SJSA1 (cell line): Measurements from ENCODE around the gene ASXL1. TPM values are rescaled to one million over a fixed set of nuclear protein-coding genes. Genes with fewer than 3 reads are reported as not detected.
"Not testable (repeated sequence)": the region's sequence is repeated elsewhere in the genome, so short reads cannot be mapped to it uniquely, and the experiment has no call there.

Experiments
- DNase-seq, 2 experiments: peaks; one replicate each; pipeline ENCODE4 v3.0.0-alpha.2; 2015 to 2020; ENCODE audit warnings: low spot score in 2 of 2, low read depth in 1 of 2
- H3K27ac ChIP-seq: fragments of 250-450 bp; sonication (Bioruptor Pico); 2 replicates; pipeline ENCODE4 v1.5.1; 2020; ENCODE audit warnings: mild to moderate bottlenecking, moderate library complexity
- H3K27me3 ChIP-seq: fragments of 250-450 bp; sonication (Bioruptor Pico); replicated peaks from 2 replicates; pipeline ENCODE4 v1.5.1; 2020; ENCODE audit warnings: mild to moderate bottlenecking, moderate library complexity
- H3K36me3 ChIP-seq: fragments of 250-450 bp; sonication (Bioruptor Pico); 2 replicates; pipeline ENCODE4 v1.5.1; 2020; ENCODE audit warnings: mild to moderate bottlenecking
- H3K4me1 ChIP-seq: fragments of 250-450 bp; sonication (Bioruptor Pico); replicated peaks from 2 replicates; pipeline ENCODE4 v1.6.1; 2021; ENCODE audit warnings: mild to moderate bottlenecking
- H3K4me3 ChIP-seq: fragments of 250-450 bp; sonication (Bioruptor Pico); 2 replicates; pipeline ENCODE4 v1.5.1; 2020; ENCODE audit warnings: mild to moderate bottlenecking
- H3K9me3 ChIP-seq: fragments of 250-450 bp; sonication (Bioruptor Pico); replicated peaks from 2 replicates; pipeline ENCODE4 v1.5.1; 2020; ENCODE audit warnings: mild to moderate bottlenecking
- total RNA-seq: library from RNA; depleted of rRNA; stranded (reverse); fragments of >200 nt; shearing (Covaris generic); gene quantifications from 2 replicates; pipeline ENCODE4 v1.2.3, GENCODE V29; 2014

ASXL1 gene
- total RNA-seq, 1 experiment from 2014 or later: 35.2 TPM

GRCh38 chr20:32359633-32360332 lies 1.7 kb downstream of the ASXL1 start:
- Histone ChIP-seq H3K9me3 (no peaks in the 10 kb centered on the region), H3K27me3 (no peaks in the 10 kb centered on the region), H3K4me1 (peaks cover 70% of the 10 kb centered on the region), H3K4me3 (peak overlapping the region; percentile 84), H3K36me3 (peaks cover 30% of the 10 kb centered on the region), H3K27ac (peak overlapping the region; percentile 98)
- DNase-seq: peak in 1 of 2 experiments; percentile 14

- H3K4me1 ChIP-seq: peaks cover 65% of the 10 kb centered on the region
- H3K9me3 ChIP-seq: no peaks in the 10 kb centered on the region
- no peak for DNase-seq
Measured at GRCh38 chr20:32360333-32360634, 2.2 kb downstream of the ASXL1 start.

GRCh38 chr20:32362901-32363364 lies 4.8 kb downstream of the ASXL1 start:
- Histone ChIP-seq H3K9me3 (no peaks in the 10 kb centered on the region), H3K4me3 (no peak overlapping the region), H3K27ac (no peak overlapping the region), H3K27me3 (no peaks in the 10 kb centered on the region), H3K4me1 (peaks cover 40% of the 10 kb centered on the region), H3K36me3 (peaks cover 45% of the 10 kb centered on the region)
- DNase-seq: no peak

More at GRCh38 chr20:32360333-32360634, 2.2 kb downstream of the ASXL1 start:
- Histone ChIP-seq H3K27me3 (no peaks in the 10 kb centered on the region), H3K27ac (peak overlapping the region; percentile 23; the same call in 1 of the 2 replicates), H3K36me3 (peaks cover 30% of the 10 kb centered on the region), H3K4me3 (peak overlapping the region; percentile 84)

- Histone ChIP-seq H3K27ac (no peak overlapping the region), H3K36me3 (peaks cover 49% of the 10 kb centered on the region), H3K27me3 (no peaks in the 10 kb centered on the region), H3K4me1 (peaks cover 45% of the 10 kb centered on the region), H3K4me3 (no peak overlapping the region), H3K9me3 (no peaks in the 10 kb centered on the region)
- DNase-seq: no peak
Measured at GRCh38 chr20:32363492-32363891, 5.4 kb downstream of the ASXL1 start.

- peaks cover 49% of the 10 kb centered on the region for H3K36me3 ChIP-seq
- no peaks in the 10 kb centered on the region for H3K27me3 ChIP-seq
- no peak overlapping the region for H3K27ac ChIP-seq
- DNase-seq: no peak
- no peak overlapping the region for H3K4me3 ChIP-seq
- H3K9me3 ChIP-seq: no peaks in the 10 kb centered on the region
- H3K4me1 ChIP-seq: peaks cover 48% of the 10 kb centered on the region
Measured at GRCh38 chr20:32364554-32365208, 6.5 kb downstream of the ASXL1 start.

GRCh38 chr20:32365564-32365963 lies 7.4 kb downstream of the ASXL1 start:
- Histone ChIP-seq H3K36me3 (peaks cover 47% of the 10 kb centered on the region), H3K4me1 (peaks cover 39% of the 10 kb centered on the region), H3K4me3 (no peak overlapping the region)

GRCh38 chr20:32366380-32366779 lies 8.2 kb downstream of the ASXL1 start:
- Histone ChIP-seq H3K36me3 (peaks cover 46% of the 10 kb centered on the region), H3K4me3 (no peak overlapping the region), H3K27me3 (no peaks in the 10 kb centered on the region), H3K9me3 (no peaks in the 10 kb centered on the region), H3K4me1 (peaks cover 32% of the 10 kb centered on the region), H3K27ac (no peak overlapping the region)
- DNase-seq: no peak

More at GRCh38 chr20:32365564-32365963, 7.4 kb downstream of the ASXL1 start:
- no peaks in the 10 kb centered on the region for H3K9me3 ChIP-seq
- H3K27me3 ChIP-seq: no peaks in the 10 kb centered on the region
- no peak for DNase-seq
- no peak overlapping the region for H3K27ac ChIP-seq

- peaks cover 60% of the 10 kb centered on the region for H3K36me3 ChIP-seq
- peaks cover 17% of the 10 kb centered on the region for H3K4me1 ChIP-seq
- H3K27ac ChIP-seq: no peak overlapping the region
- no peaks in the 10 kb centered on the region for H3K27me3 ChIP-seq
- no peaks in the 10 kb centered on the region for H3K9me3 ChIP-seq
- no peak overlapping the region for H3K4me3 ChIP-seq
- DNase-seq: no peak
Measured at GRCh38 chr20:32368323-32368722, 10.2 kb downstream of the ASXL1 start.

GRCh38 chr20:32368925-32369324 lies 10.8 kb downstream of the ASXL1 start:
- no peak overlapping the region for H3K4me3 ChIP-seq
- no peaks in the 10 kb centered on the region for H3K27me3 ChIP-seq
- no peak overlapping the region for H3K27ac ChIP-seq
- peaks cover 59% of the 10 kb centered on the region for H3K36me3 ChIP-seq
- no peaks in the 10 kb centered on the region for H3K9me3 ChIP-seq
- DNase-seq: peak in 1 of 2 experiments; percentile 55
- peaks cover 13% of the 10 kb centered on the region for H3K4me1 ChIP-seq

- Histone ChIP-seq H3K4me3 (no peak overlapping the region), H3K36me3 (peaks cover 77% of the 10 kb centered on the region), H3K9me3 (no peaks in the 10 kb centered on the region), H3K27me3 (no peaks in the 10 kb centered on the region), H3K27ac (no peak overlapping the region), H3K4me1 (peaks cover 13% of the 10 kb centered on the region)
- no peak for DNase-seq
Measured at GRCh38 chr20:32370897-32371296, 12.8 kb downstream of the ASXL1 start.

GRCh38 chr20:32378461-32378860 lies 20.3 kb downstream of the ASXL1 start:
- Histone ChIP-seq H3K36me3 (peaks cover 47% of the 10 kb centered on the region), H3K9me3 (no peaks in the 10 kb centered on the region), H3K27me3 (no peaks in the 10 kb centered on the region), H3K4me3 (no peak overlapping the region), H3K4me1 (peaks cover 10% of the 10 kb centered on the region), H3K27ac (no peak overlapping the region)
- DNase-seq: no peak

GRCh38 chr20:32380037-32380436 lies 21.9 kb downstream of the ASXL1 start:
- H3K36me3 ChIP-seq: peaks cover 37% of the 10 kb centered on the region
- not testable (repeated sequence) for H3K27ac ChIP-seq, DNase-seq, H3K4me3 ChIP-seq, H3K9me3 ChIP-seq, H3K27me3 ChIP-seq
- peaks cover 19% of the 10 kb centered on the region for H3K4me1 ChIP-seq

GRCh38 chr20:32380745-32381144 lies 22.6 kb downstream of the ASXL1 start:
- peaks cover 26% of the 10 kb centered on the region for H3K4me1 ChIP-seq
- DNase-seq: no peak
- no peak overlapping the region for H3K4me3 ChIP-seq
- no peaks in the 10 kb centered on the region for H3K27me3 ChIP-seq
- no peaks in the 10 kb centered on the region for H3K9me3 ChIP-seq
- H3K36me3 ChIP-seq: peaks cover 32% of the 10 kb centered on the region
- H3K27ac ChIP-seq: no peak overlapping the region

GRCh38 chr20:32382102-32382950 lies 24.2 kb downstream of the ASXL1 start:
- peaks cover 36% of the 10 kb centered on the region for H3K4me1 ChIP-seq
- H3K27me3 ChIP-seq: no peaks in the 10 kb centered on the region
- no peak overlapping the region for H3K4me3 ChIP-seq
- H3K9me3 ChIP-seq: no peaks in the 10 kb centered on the region
- no peak overlapping the region for H3K27ac ChIP-seq
- peaks cover 29% of the 10 kb centered on the region for H3K36me3 ChIP-seq
- DNase-seq: no peak
